Measurements from ENCODE around the gene ZNF354B. TPM values are rescaled to one million over a fixed set of nuclear protein-coding genes. Genes with fewer than 3 reads are reported as not detected.

The ZNF354B gene
- total RNA-seq, 1 experiment from 2014 or later: 22.3 TPM

- no peaks in the 10 kb centered on the region for H3K36me3 Mint-ChIP-seq (ENCODE audit: insufficient read depth, unreplicated experiment)
- H3K9me3 ChIP-seq: no peaks in the 10 kb centered on the region
- H3K36me3 ChIP-seq (ENCODE audit: control insufficient read depth, insufficient read depth, low read length): no peaks in the 10 kb centered on the region
- TF ChIP-seq, protein P1, sequence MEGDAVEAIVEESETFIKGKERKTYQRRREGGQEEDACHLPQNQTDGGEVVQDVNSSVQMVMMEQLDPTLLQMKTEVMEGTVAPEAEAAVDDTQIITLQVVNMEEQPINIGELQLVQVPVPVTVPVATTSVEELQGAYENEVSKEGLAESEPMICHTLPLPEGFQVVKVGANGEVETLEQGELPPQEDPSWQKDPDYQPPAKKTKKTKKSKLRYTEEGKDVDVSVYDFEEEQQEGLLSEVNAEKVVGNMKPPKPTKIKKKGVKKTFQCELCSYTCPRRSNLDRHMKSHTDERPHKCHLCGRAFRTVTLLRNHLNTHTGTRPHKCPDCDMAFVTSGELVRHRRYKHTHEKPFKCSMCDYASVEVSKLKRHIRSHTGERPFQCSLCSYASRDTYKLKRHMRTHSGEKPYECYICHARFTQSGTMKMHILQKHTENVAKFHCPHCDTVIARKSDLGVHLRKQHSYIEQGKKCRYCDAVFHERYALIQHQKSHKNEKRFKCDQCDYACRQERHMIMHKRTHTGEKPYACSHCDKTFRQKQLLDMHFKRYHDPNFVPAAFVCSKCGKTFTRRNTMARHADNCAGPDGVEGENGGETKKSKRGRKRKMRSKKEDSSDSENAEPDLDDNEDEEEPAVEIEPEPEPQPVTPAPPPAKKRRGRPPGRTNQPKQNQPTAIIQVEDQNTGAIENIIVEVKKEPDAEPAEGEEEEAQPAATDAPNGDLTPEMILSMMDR (IDR thresholded peaks at IDR 0.05; ENCODE audit: insufficient read depth in 1 of 2, low read depth in 1 of 2, low read length in 1 of 2, severe bottlenecking in 1 of 2, unreplicated experiment in 1 of 2): no peak
- no peaks in the 10 kb centered on the region for H3K27me3 ChIP-seq (replicated peaks; ENCODE audit: control insufficient read depth, insufficient read depth, low read length)
- no peaks in the 10 kb centered on the region for H3K27me3 Mint-ChIP-seq (ENCODE audit: insufficient read depth, unreplicated experiment)
- H3K4me1 Mint-ChIP-seq (ENCODE audit: low read depth, unreplicated experiment): no peaks in the 10 kb centered on the region
- no peak overlapping the region for H3K4me3 Mint-ChIP-seq (ENCODE audit: unreplicated experiment)
- DNase-seq: no peak
- BruUV-seq (replicated peaks): no TSS peak
- H3K4me3 ChIP-seq (ENCODE audit: low read depth, low read length): no peak overlapping the region
- H3K27ac Mint-ChIP-seq (ENCODE audit: unreplicated experiment): no peak overlapping the region
- ChIA-PET CTCF (no interaction called here), POLR2A (no interaction called here)
- H3K4me1 ChIP-seq: no peaks in the 10 kb centered on the region
- H3K9me3 Mint-ChIP-seq (ENCODE audit: unreplicated experiment): no peaks in the 10 kb centered on the region
- intact Hi-C loops (cut with micrococcal nuclease; ENCODE audit: unreplicated experiment): no loop called here
These were observed 39.8 kb upstream of the ZNF354B start for GRCh38 chr5:178820001-178820400.

DNA sequence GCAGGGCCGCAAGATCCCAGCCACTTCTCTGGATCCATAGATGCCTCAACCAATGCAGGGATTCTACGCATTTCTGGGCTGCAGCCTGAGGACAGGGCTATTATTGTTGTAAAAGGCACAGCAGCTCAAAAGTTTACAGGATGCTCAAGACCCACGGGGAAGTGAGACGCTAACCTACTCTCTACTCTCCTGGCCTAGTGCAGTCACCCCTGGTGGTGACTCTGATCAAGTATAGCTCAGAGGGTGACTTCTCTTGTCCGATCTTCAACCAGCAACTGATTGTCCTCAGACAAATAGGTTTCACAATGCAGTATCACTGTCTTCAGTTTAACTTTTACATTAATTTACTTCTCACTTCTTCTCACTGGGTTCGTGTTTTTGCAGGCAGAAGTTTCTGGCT is 34.3 kb upstream of the ZNF354B start:
- no peaks in the 10 kb centered on the region for H3K4me1 Mint-ChIP-seq (ENCODE audit: low read depth, unreplicated experiment)
- H3K27me3 ChIP-seq (replicated peaks; ENCODE audit: control insufficient read depth, insufficient read depth, low read length): no peaks in the 10 kb centered on the region
- H3K4me1 ChIP-seq: no peaks in the 10 kb centered on the region
- H3K4me3 Mint-ChIP-seq (ENCODE audit: unreplicated experiment): no peak overlapping the region
- peaks cover 8% of the 10 kb centered on the region for H3K9me3 Mint-ChIP-seq (ENCODE audit: unreplicated experiment)
- POLR2A ChIA-PET: no interaction called here
- no peak overlapping the region for H3K27ac Mint-ChIP-seq (ENCODE audit: unreplicated experiment)
- intact Hi-C loops (cut with micrococcal nuclease; ENCODE audit: unreplicated experiment): no loop called here
- no peak overlapping the region for H3K4me3 ChIP-seq (ENCODE audit: low read depth, low read length)
- TF ChIP-seq, protein P1 (IDR thresholded peaks at IDR 0.05; ENCODE audit: insufficient read depth in 1 of 2, low read depth in 1 of 2, low read length in 1 of 2, severe bottlenecking in 1 of 2, unreplicated experiment in 1 of 2): no peak
- DNase-seq: no peak
- CTCF ChIA-PET: interaction anchor here (0.6 to 1.0 kb wide), 2 partner anchors 8 to 20 kb away, joined by 4 to 5 read pairs; no protein-coding TSS in a partner anchor
- H3K27me3 Mint-ChIP-seq (ENCODE audit: insufficient read depth, unreplicated experiment): no peaks in the 10 kb centered on the region
- no peaks in the 10 kb centered on the region for H3K36me3 ChIP-seq (ENCODE audit: control insufficient read depth, insufficient read depth, low read length)
- H3K36me3 Mint-ChIP-seq (ENCODE audit: insufficient read depth, unreplicated experiment): no peaks in the 10 kb centered on the region
- H3K9me3 ChIP-seq: 0 out of 2 replicates have a peak, but pooled peaks cover 3% of the 10 kb centered on the region
- no TSS peak for BruUV-seq (replicated peaks)

DNA sequence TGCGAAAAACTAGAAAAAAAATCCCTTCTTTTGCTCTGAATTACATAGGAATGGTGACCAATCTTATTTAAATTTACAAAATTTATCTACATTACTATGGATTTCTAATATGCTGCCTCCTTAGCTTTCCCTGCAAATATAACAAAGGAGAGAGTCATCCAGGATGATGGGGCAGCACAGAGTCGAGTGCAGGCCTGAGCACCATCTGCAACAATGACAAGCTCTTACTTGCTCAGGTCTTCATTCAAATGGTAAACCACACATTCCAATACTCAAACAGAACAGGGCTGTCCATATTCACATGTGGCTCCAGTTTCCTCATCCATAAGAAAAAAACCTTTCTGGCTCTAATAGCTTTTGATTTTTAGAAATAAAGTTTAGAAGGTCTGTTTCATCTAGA is 33.5 kb upstream of the ZNF354B start:
- CTCF ChIA-PET: interaction anchor here (1.0 kb wide), 1 partner anchor 8 kb away, joined by 4 read pairs; no protein-coding TSS in a partner anchor
- Mint-ChIP-seq H3K27ac (ENCODE audit: unreplicated experiment) (no peak overlapping the region), H3K36me3 (ENCODE audit: insufficient read depth, unreplicated experiment) (no peaks in the 10 kb centered on the region), H3K4me3 (ENCODE audit: unreplicated experiment) (no peak overlapping the region), H3K9me3 (ENCODE audit: unreplicated experiment) (peaks cover 16% of the 10 kb centered on the region), H3K4me1 (ENCODE audit: low read depth, unreplicated experiment) (no peaks in the 10 kb centered on the region), H3K27me3 (ENCODE audit: insufficient read depth, unreplicated experiment) (no peaks in the 10 kb centered on the region)
- POLR2A ChIA-PET: no interaction called here
- DNase-seq: no peak
- Histone ChIP-seq H3K27me3 (replicated peaks; ENCODE audit: control insufficient read depth, insufficient read depth, low read length) (no peaks in the 10 kb centered on the region), H3K4me3 (ENCODE audit: low read depth, low read length) (no peak overlapping the region), H3K36me3 (ENCODE audit: control insufficient read depth, insufficient read depth, low read length) (no peaks in the 10 kb centered on the region), H3K9me3 (0 out of 2 replicates have a peak, but pooled peaks cover 3% of the 10 kb centered on the region), H3K4me1 (no peaks in the 10 kb centered on the region)
- intact Hi-C loops (cut with micrococcal nuclease; ENCODE audit: unreplicated experiment): no loop called here
- BruUV-seq (replicated peaks): no TSS peak
- TF ChIP-seq, protein P1 (IDR thresholded peaks at IDR 0.05; ENCODE audit: insufficient read depth in 1 of 2, low read depth in 1 of 2, low read length in 1 of 2, severe bottlenecking in 1 of 2, unreplicated experiment in 1 of 2): no peak
